Stimulated activated naive CD4-positive, alpha-beta T cell treated with Interleukin-2 at 50 U/mL for 16 hours (primary cell): ENCODE data around the gene TUBB1.
"Not testable (repeated sequence)": the region's sequence is repeated elsewhere in the genome, so short reads cannot be mapped to it uniquely, and the experiment has no call there.

Experiments used
- DNase-seq: peaks from one replicate; lab custom pipeline; 2025; lab: John Stamatoyannopoulos, UW

TUBB1 gene

GRCh38 chr20:59019217-59019616 lies at the start of gene TUBB1:
TSS of gene TUBB1 (plus strand) at chr20:59019429. CDS start at chr20:59019523, 94 bp downstream.
- no peak for DNase-seq

GRCh38 chr20:58969439-58969838 lies 49.8 kb upstream of the TUBB1 start:
- no peak for DNase-seq

GRCh38 chr20:58970146-58970545 lies 49.1 kb upstream of the TUBB1 start:
- DNase-seq, result no peak

GRCh38 chr20:58971429-58971828 lies 47.8 kb upstream of the TUBB1 start:
- DNase-seq, result no peak

- DNase-seq, result no peak
Measured at GRCh38 chr20:58973179-58973578, 46.0 kb upstream of the TUBB1 start.

- no peak for DNase-seq
Measured at GRCh38 chr20:58973866-58974265, 45.4 kb upstream of the TUBB1 start.

GRCh38 chr20:58975353-58975752 lies 43.9 kb upstream of the TUBB1 start:
- no peak for DNase-seq

GRCh38 chr20:58976061-58976730 lies 43.0 kb upstream of the TUBB1 start:
- no peak for DNase-seq

GRCh38 chr20:58978351-58979190 lies 40.7 kb upstream of the TUBB1 start:
- DNase-seq, result no peak

GRCh38 chr20:58980711-58981627 lies 38.3 kb upstream of the TUBB1 start, which contains the start of gene NELFCD:
TSS of gene NELFCD (plus strand) at chr20:58981256. CDS start at chr20:58981310, 54 bp downstream.
- DNase-seq, result peak; percentile 80

- no peak for DNase-seq
Measured at GRCh38 chr20:58981628-58982364, 37.4 kb upstream of the TUBB1 start.

- no peak for DNase-seq
Measured at GRCh38 chr20:58982406-58983114, 36.7 kb upstream of the TUBB1 start.

GRCh38 chr20:58983115-58983468 lies 36.1 kb upstream of the TUBB1 start:
- not testable (repeated sequence) for DNase-seq

GRCh38 chr20:58984691-58985090 lies 34.5 kb upstream of the TUBB1 start:
- DNase-seq, result no peak

- no peak for DNase-seq
Measured at GRCh38 chr20:58985656-58986055, 33.6 kb upstream of the TUBB1 start.

GRCh38 chr20:58986286-58986967 lies 32.8 kb upstream of the TUBB1 start:
- no peak for DNase-seq

GRCh38 chr20:58986968-58987517 lies 32.2 kb upstream of the TUBB1 start:
- DNase-seq, result no peak

- DNase-seq, result no peak
Measured at GRCh38 chr20:58987790-58988564, 31.3 kb upstream of the TUBB1 start.

GRCh38 chr20:58988565-58988882 lies 30.7 kb upstream of the TUBB1 start:
- DNase-seq, result no peak
